ENCODE results near the gene CSPG5.

CSPG5 gene

GRCh38 chr3:47578691-47579632 is at the start of gene CSPG5:
Gene CSPG5 (minus strand): TSS chr3:47578865. CDS start chr3:47578693, 172 bp downstream.
- DNase-seq (ENCODE audit: low read depth): peak; percentile 1

- DNase-seq (ENCODE audit: low read depth): no peak
Observed at GRCh38 chr3:47628426-47628825, 49.8 kb upstream of the CSPG5 start.

GRCh38 chr3:47622671-47623461 is 44.2 kb upstream of the CSPG5 start:
- no peak for DNase-seq (ENCODE audit: low read depth)

- no peak for DNase-seq (ENCODE audit: low read depth)
Observed at GRCh38 chr3:47617086-47618010, 38.7 kb upstream of the CSPG5 start.

- no peak for DNase-seq (ENCODE audit: low read depth)
Observed at GRCh38 chr3:47614788-47615187, 36.1 kb upstream of the CSPG5 start.

GRCh38 chr3:47613722-47614121 is 35.1 kb upstream of the CSPG5 start:
- no peak for DNase-seq (ENCODE audit: low read depth)

GRCh38 chr3:47612879-47613278 is 34.2 kb upstream of the CSPG5 start:
- no peak for DNase-seq (ENCODE audit: low read depth)

GRCh38 chr3:47612178-47612577 is 33.5 kb upstream of the CSPG5 start:
- DNase-seq (ENCODE audit: low read depth): no peak

- no peak for DNase-seq (ENCODE audit: low read depth)
Observed at GRCh38 chr3:47611576-47611975, 32.9 kb upstream of the CSPG5 start.

- DNase-seq (ENCODE audit: low read depth): no peak
Observed at GRCh38 chr3:47610583-47610982, 31.9 kb upstream of the CSPG5 start.

- no peak for DNase-seq (ENCODE audit: low read depth)
Observed at GRCh38 chr3:47607335-47607734, 28.7 kb upstream of the CSPG5 start.

- no peak for DNase-seq (ENCODE audit: low read depth)
Observed at GRCh38 chr3:47606165-47606564, 27.5 kb upstream of the CSPG5 start.

GRCh38 chr3:47605652-47606051 is 27.0 kb upstream of the CSPG5 start:
- DNase-seq (ENCODE audit: low read depth): no peak

GRCh38 chr3:47604145-47604544 is 25.5 kb upstream of the CSPG5 start:
- no peak for DNase-seq (ENCODE audit: low read depth)

- no peak for DNase-seq (ENCODE audit: low read depth)
Observed at GRCh38 chr3:47603332-47603731, 24.7 kb upstream of the CSPG5 start.

- no peak for DNase-seq (ENCODE audit: low read depth)
Observed at GRCh38 chr3:47601281-47601680, 22.6 kb upstream of the CSPG5 start.

GRCh38 chr3:47594792-47595191 is 16.1 kb upstream of the CSPG5 start:
- no peak for DNase-seq (ENCODE audit: low read depth)

- DNase-seq (ENCODE audit: low read depth): no peak
Observed at GRCh38 chr3:47592066-47592795, 13.6 kb upstream of the CSPG5 start.

- no peak for DNase-seq (ENCODE audit: low read depth)
Observed at GRCh38 chr3:47590216-47590615, 11.6 kb upstream of the CSPG5 start.

- no peak for DNase-seq (ENCODE audit: low read depth)
Observed at GRCh38 chr3:47588587-47588986, 9.9 kb upstream of the CSPG5 start.

GRCh38 chr3:47588053-47588452 is 9.4 kb upstream of the CSPG5 start:
- no peak for DNase-seq (ENCODE audit: low read depth)
